Lower leg skin (tissue), 4 donors: ENCODE data around the gene GPS1. TPM values are rescaled to one million over a fixed set of nuclear protein-coding genes. Genes with fewer than 3 reads are reported as not detected.

Experiments
- DNase-seq, 2 donors: peaks; one replicate each; pipeline ENCODE4 v3.0.0-alpha.2; 2019; ENCODE audit warnings: low spot score in 2 of 2
- H3K4me3 ChIP-seq: fragments of 200-600 bp; sonication (generic); 2 replicates; pipeline ENCODE4 v1.5.1; 2017; ENCODE audit warnings: mild to moderate bottlenecking, low read depth; ENCODE audit not compliant: poor library complexity, severe bottlenecking
- CTCF ChIP-seq, 3 donors: fragments of 450-650 bp; IDR thresholded peaks; one replicate each; pipeline ENCODE4 v1.5.1; 2016; ENCODE audit warnings: antibody characterized with exemption in 3 of 3, mild to moderate bottlenecking in 3 of 3, moderate library complexity in 2 of 3
- POLR2A ChIP-seq, 2 donors: fragments of 450-650 bp; IDR thresholded peaks; one replicate each; pipeline ENCODE4 v1.6.1; 2016 to 2017; ENCODE audit warnings: antibody characterized with exemption in 2 of 2, mild to moderate bottlenecking in 1 of 2, moderate library complexity in 1 of 2
- WGBS, 2 donors: methylation state at CpG; one replicate each; pipeline ENCODE4 v1.1.5; 2018; 5-methylcytosine and 5-hydroxymethylcytosine counted together
- intact Hi-C: fragments of 100-400 bp; cut with DNase I; formaldehyde crosslinking; loops from one replicate; pipeline ENCODE4 v1.15.0; 2023; ENCODE audit warnings: low total_unique reads
- total RNA-seq, 4 donors: library from RNA; depleted of rRNA; stranded (reverse); fragments of >200 nt; gene quantifications; one replicate each; pipeline ENCODE4 v1.1.0, GENCODE V29; 2016

Gene GPS1
- total RNA-seq, 4 donors from 2014 or later, result 57.2 to 99.3 (median 79.1) TPM

- H3K4me3 ChIP-seq, result no peak overlapping the region
- intact Hi-C loops, result no loop called here
- no peak for TF ChIP-seq CTCF (IDR thresholded peaks at IDR 0.05)
- no peak for TF ChIP-seq POLR2A (IDR thresholded peaks at IDR 0.05)
- no peak for DNase-seq
- 86 to 93% methylated on average over 6 of the region's 6 CpGs for WGBS, 2 donors
Observed at GRCh38 chr17:82072827-82073226, 21.1 kb downstream of the GPS1 start.

DNA sequence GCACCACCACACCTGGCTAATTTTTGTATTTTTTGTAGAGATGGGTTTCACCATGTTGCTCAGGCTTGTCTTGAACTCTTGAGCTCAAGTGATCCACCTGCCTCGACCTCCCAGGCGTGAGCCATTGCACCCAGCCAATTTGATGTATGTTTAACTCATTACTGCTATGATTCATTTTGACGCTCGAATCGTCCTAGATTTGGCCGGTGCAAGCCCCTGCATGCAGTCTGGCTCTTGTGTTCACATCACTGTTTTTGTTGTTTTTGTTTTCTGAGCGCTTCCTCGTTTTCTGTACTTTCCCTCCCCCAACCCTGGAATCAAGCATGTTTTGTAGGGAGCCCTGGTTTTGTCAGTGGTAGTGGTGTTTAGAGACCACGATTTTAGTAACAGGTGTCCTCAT lies 21.7 kb downstream of the GPS1 start:
- no peak overlapping the region for H3K4me3 ChIP-seq
- no peak for DNase-seq
- intact Hi-C loops, result no loop called here
- TF ChIP-seq CTCF (IDR thresholded peaks at IDR 0.05) (no peak), POLR2A (IDR thresholded peaks at IDR 0.05) (no peak)
- 57 to 67% methylated on average over 9 of the region's 9 CpGs for WGBS, 2 donors

DNA sequence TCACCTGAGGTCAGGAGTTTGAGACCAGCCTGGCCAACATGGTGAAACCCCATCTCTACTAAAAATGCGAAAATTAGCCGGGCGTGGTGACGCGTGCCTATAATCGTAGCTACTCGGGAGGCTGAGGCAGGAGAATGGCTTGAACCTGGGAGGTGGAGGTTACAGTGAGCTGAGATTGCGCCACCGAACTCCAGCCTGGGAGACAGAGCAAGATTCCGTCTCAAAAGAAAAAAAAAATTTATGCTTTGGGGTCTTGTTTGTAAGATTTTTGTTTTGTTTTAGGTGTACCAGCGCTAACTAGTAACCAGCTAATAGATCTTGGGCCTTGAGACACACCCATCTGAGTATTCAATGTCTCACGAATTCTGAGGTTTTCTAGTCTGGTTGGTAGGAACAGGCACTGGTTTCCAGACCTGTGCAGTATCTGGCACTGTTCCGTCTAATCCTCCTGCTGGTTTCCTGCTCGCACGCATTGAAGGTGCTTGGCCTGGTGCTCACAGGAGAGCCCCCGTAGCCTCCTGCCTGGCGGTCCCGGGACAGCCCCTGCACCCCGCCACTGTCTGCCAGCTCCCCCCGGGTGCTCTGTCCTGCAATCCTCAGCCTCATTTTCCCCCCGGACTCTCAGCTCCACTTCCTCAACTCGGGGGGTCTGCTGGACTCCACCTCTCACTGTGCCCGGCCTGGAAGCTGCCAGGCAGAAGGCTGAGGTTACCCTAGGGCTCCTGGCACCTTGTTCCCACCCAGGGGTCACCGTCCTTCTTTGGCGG lies 24.5 kb downstream of the GPS1 start:
- no peak overlapping the region for H3K4me3 ChIP-seq
- no peak for DNase-seq
- TF ChIP-seq CTCF (IDR thresholded peaks at IDR 0.05) (no peak), POLR2A (IDR thresholded peaks at IDR 0.05) (no peak)
- intact Hi-C loops, result no loop called here
- 83 to 84% methylated on average over 25 of the region's 25 CpGs for WGBS, 2 donors

GRCh38 chr17:82076785-82077591 lies 25.3 kb downstream of the GPS1 start:
- intact Hi-C loops, result no loop called here
- WGBS, 2 donors, result 76 to 82% methylated on average over 18 to 21 of the region's 21 CpGs
- no peak for DNase-seq
- TF ChIP-seq POLR2A (IDR thresholded peaks at IDR 0.05) (no peak), CTCF (IDR thresholded peaks at IDR 0.05) (no peak)
- no peak overlapping the region for H3K4me3 ChIP-seq

DNA sequence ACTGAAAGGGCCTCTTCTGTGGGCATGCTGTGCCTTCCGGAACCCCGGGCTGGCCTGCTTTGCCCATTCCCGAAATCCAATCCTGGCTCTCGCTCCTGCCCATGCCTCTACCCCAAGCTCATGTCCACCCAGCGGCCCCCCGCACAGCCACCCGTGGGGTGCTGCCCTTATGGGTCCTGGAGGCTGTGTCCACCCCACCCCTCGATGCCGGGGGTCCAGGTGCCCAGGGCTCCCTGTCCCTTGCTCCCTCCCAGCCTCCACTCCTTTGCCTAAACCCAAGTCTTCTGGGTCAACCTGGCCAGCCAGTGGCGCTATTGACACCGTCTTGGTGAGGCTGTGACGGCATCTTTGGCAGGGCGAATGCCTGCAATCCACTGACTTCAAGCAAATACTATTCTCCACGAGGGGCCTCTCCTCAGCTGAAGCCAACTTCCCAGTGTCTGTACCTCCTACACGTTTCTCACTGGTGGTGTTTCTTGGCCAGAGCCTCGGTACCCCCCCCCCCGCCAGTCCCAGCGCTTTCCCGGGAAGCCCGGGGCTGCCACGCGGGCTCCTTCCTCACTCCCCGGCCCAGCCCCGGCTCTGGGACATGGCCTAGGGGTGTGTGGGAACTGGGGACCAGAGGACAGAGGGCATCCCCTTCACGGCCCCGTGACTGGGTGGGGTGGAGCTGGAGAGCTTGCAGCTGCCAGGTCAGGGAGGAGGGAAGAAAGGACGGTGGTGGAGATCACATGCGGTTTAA lies 26.1 kb downstream of the GPS1 start:
- WGBS, 2 donors, result 57 to 63% methylated on average over 27 to 28 of the region's 28 CpGs
- no peak overlapping the region for H3K4me3 ChIP-seq
- intact Hi-C loops, result no loop called here
- DNase-seq, result no peak
- no peak for TF ChIP-seq CTCF (IDR thresholded peaks at IDR 0.05)
- TF ChIP-seq POLR2A (IDR thresholded peaks at IDR 0.05), result no peak
